ELR (cell line): ENCODE measurements around the gene SMYD3.

Experiments
- DNase-seq: peaks from one replicate; pipeline ENCODE4 v3.0.0-alpha.2; 2015; ENCODE audit warnings: low read depth

The SMYD3 gene

GRCh38 chr1:246304484-246305259 is 202.4 kb downstream of the SMYD3 start:
- no peak for DNase-seq

- DNase-seq = peak; percentile 19
These were observed 204.3 kb downstream of the SMYD3 start for GRCh38 chr1:246302711-246303317.

GRCh38 chr1:246302251-246302625 is 204.8 kb downstream of the SMYD3 start:
- DNase-seq = no peak

GRCh38 chr1:246301553-246302250 is 205.4 kb downstream of the SMYD3 start:
- DNase-seq = no peak

- no peak for DNase-seq
These were observed 206.2 kb downstream of the SMYD3 start for GRCh38 chr1:246300626-246301549.

GRCh38 chr1:246297279-246298265 is 209.5 kb downstream of the SMYD3 start:
- peak; percentile 81 for DNase-seq

GRCh38 chr1:246295968-246296367 is 211.1 kb downstream of the SMYD3 start:
- no peak for DNase-seq

- DNase-seq = no peak
These were observed 211.7 kb downstream of the SMYD3 start for GRCh38 chr1:246295340-246295739.

- no peak for DNase-seq
These were observed 212.8 kb downstream of the SMYD3 start for GRCh38 chr1:246294263-246294662.

- no peak for DNase-seq
These were observed 213.5 kb downstream of the SMYD3 start for GRCh38 chr1:246293366-246294121.

GRCh38 chr1:246292571-246292970 is 214.5 kb downstream of the SMYD3 start:
- no peak for DNase-seq

- no peak for DNase-seq
These were observed 216.0 kb downstream of the SMYD3 start for GRCh38 chr1:246291127-246291526.

GRCh38 chr1:246283771-246284410 is 223.2 kb downstream of the SMYD3 start:
- no peak for DNase-seq

- DNase-seq = no peak
These were observed 225.4 kb downstream of the SMYD3 start for GRCh38 chr1:246281639-246282038.

- no peak for DNase-seq
These were observed 225.9 kb downstream of the SMYD3 start for GRCh38 chr1:246281195-246281594.

- peak; percentile 36 for DNase-seq
These were observed 226.5 kb downstream of the SMYD3 start for GRCh38 chr1:246280551-246280950.

GRCh38 chr1:246279402-246279801 is 227.7 kb downstream of the SMYD3 start:
- no peak for DNase-seq

GRCh38 chr1:246278371-246278770 is 228.7 kb downstream of the SMYD3 start:
- no peak for DNase-seq

- no peak for DNase-seq
These were observed 232.0 kb downstream of the SMYD3 start for GRCh38 chr1:246275036-246275435.

GRCh38 chr1:246274186-246274585 is 232.9 kb downstream of the SMYD3 start:
- DNase-seq = no peak
